Activated CD8-positive, alpha-beta memory T cell treated with anti-CD3 and anti-CD28 coated beads, Interleukin-2, amount 10 ng/mL, durations not matched to agents 7 days and 5 days (primary cell): ENCODE data around the gene COX6A2. TPM values are rescaled to one million over a fixed set of nuclear protein-coding genes. Genes with fewer than 3 reads are reported as not detected.

ENCODE experiments used
- ATAC-seq: fragments of 150-1000 bp; cut with Tn5 transposase; one replicate; pipeline ENCODE4 v1.10.0; 2021; ENCODE audit warnings: moderate library complexity
- CTCF ChIA-PET: fragments of 350-600 bp; sonication (Branson Sonifier 250); formaldehyde crosslinking; loops from one replicate; lab custom pipeline; 2021; ENCODE audit warnings: antibody characterized with exemption; lab: Charles Lee
- DNase-seq: peaks from one replicate; pipeline ENCODE4 v3.0.0-alpha.2; 2020
- H3K27ac Mint-ChIP-seq: one replicate; pipeline ENCODE4 v1.8.0; 2021; ENCODE audit warnings: mild to moderate bottlenecking, mixed read lengths
- H3K27me3 Mint-ChIP-seq: one replicate; pipeline ENCODE4 v1.8.0; 2021; ENCODE audit warnings: mixed read lengths
- H3K36me3 Mint-ChIP-seq: one replicate; pipeline ENCODE4 v1.8.0; 2021; ENCODE audit warnings: mild to moderate bottlenecking, mixed read lengths
- H3K4me1 Mint-ChIP-seq: one replicate; pipeline ENCODE4 v1.8.0; 2021; ENCODE audit warnings: mixed read lengths
- H3K4me3 Mint-ChIP-seq: one replicate; pipeline ENCODE4 v1.8.0; 2021; ENCODE audit warnings: mild to moderate bottlenecking, moderate library complexity, mixed read lengths
- H3K9me3 Mint-ChIP-seq: one replicate; pipeline ENCODE4 v1.8.0; 2022; ENCODE audit warnings: low read depth, mixed read lengths
- total RNA-seq, 2 experiments: library from RNA; stranded (reverse); gene quantifications; one replicate each; pipeline ENCODE4 v1.2.3, GENCODE V29; 2021

The COX6A2 gene
- total RNA-seq, result not detected

DNA sequence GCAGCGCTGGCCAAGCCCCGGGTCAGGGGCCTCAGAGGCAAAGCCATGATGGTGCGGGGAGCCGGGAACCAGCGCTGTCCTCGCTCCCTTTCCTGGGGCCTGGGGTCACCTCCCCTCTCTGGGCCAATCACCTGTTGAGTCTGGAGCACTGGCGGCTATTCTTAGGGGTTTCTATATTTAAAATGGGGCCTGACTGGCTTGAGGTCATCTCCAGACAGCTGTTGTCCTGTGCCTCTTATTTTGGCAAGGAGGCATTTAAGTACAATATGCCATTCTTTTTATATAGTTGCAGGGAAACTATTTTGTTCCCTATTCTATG, at the start of gene COX6A2:
Gene COX6A2 (minus strand): TSS at position 82 of the 319 bp plus-strand sequence. CDS start 35 bp downstream, at position 47.
- Mint-ChIP-seq H3K4me3 (no peak within 1 kb of the TSS), H3K36me3 (peaks cover 13% of the 10 kb centered on the region), H3K27ac (no peak within 1 kb of the TSS), H3K4me1 (peaks cover 51% of the 10 kb centered on the region), H3K27me3 (peaks cover 13% of the 10 kb centered on the region), H3K9me3 (no peaks in the 10 kb centered on the region)
- DNase-seq (no peak), ATAC-seq (no peak)
- CTCF ChIA-PET, result interaction anchor here (1.9 to 2.7 kb wide), 2 partner anchors 12 to 15 kb away, joined by 4 to 13 read pairs; partner anchors contain the start of gene ZNF843

DNA sequence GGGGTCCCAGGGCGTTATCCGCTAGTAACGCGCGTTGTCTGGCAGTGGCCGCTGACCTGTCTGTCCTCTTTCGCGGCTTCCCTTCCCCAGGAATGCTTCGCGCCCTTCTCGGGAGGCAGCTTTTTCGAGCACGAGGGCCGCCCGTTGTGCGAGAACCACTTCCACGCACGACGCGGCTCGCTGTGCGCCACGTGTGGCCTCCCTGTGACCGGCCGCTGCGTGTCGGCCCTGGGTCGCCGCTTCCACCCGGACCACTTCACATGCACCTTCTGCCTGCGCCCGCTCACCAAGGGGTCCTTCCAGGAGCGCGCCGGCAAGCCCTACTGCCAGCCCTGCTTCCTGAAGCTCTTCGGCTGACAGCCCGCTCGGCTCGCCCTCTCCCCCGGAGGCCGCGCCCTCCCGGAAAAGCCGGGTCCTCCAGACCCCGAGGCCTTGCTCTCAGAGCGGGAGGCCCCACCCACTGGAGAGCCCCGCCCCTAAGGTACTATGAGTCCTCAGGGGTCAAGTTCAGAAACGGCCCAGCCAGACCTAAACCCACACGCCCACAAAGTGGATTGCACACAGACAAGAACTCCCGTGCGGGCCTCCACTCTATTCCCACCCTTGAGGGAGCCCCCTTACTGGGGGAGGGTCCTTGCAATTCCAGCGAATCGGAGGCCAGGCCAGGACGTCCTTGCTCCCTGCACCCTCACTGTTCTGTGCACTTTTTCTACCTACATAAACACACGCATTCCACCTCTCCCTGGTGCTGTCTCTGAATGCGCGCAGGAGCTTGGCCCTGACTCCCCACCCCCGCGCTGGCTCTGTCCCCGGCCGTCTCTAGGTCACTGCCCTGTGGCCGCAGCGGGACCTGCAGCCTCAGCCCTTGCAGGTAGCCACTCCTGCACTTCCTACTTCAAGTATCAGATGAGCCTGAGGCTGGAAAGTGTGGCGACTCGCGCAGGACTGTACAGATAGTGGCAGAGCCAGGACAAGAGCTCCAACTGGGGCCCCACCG, 49.4 kb upstream of the COX6A2 start:
- Mint-ChIP-seq H3K4me1 (peaks cover 15% of the 10 kb centered on the region), H3K27me3 (peaks cover 42% of the 10 kb centered on the region), H3K9me3 (no peaks in the 10 kb centered on the region), H3K4me3 (peak overlapping the region; percentile 74), H3K27ac (no peak overlapping the region), H3K36me3 (no peaks in the 10 kb centered on the region)
- DNase-seq (peak; percentile 60), ATAC-seq (peak; percentile 46)
- CTCF ChIA-PET, result interaction anchor here (1.2 to 4.9 kb wide), 6 partner anchors 9 to 391 kb away, joined by 3 to 36 read pairs (median 4); partner anchors contain the start of genes ARMC5 and RUSF1

DNA sequence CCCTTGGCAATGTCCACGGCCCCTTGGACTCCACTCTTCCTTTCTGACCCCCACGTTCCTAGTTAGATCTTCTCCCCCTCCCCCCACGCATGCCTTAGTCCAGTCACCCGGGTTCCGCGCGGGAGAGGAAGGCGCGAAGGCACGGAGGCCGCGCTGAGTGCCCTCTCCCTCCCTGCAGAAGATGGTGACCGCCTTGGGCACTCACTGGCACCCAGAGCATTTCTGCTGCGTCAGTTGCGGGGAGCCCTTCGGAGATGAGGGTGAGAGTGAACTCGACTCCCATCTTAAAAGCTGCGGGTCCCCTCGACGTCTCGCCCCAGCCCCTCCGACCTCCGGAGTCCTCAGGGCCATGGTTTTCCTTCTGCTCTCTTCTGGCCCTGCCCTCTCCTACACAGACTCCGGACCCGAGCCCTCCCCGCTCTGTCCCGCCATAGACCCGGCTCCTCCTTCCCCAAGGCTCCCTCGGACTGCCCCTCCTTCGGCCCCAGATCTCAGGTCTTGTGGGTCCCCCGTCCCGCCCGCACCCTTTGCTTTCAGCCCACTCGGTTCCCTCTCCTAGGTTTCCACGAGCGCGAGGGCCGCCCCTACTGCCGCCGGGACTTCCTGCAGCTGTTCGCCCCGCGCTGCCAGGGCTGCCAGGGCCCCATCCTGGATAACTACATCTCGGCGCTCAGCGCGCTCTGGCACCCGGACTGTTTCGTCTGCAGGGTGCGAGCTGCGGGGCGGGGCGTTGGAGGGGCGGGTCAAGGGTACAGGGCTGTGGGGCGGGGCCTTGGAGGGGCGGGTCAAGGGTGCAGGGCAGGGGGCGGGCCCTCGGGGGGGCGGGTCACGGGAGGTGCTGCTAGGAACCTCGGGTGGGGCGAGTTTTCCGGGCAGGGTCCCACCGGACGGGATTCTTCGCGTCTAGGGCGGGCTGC, 48.4 kb upstream of the COX6A2 start:
- Mint-ChIP-seq H3K27me3 (peaks cover 41% of the 10 kb centered on the region), H3K27ac (peak overlapping the region; percentile 62), H3K4me3 (peak overlapping the region; percentile 74), H3K36me3 (no peaks in the 10 kb centered on the region), H3K4me1 (peaks cover 17% of the 10 kb centered on the region), H3K9me3 (no peaks in the 10 kb centered on the region)
- ATAC-seq (peak; percentile 91), DNase-seq (peak; percentile 93)
- CTCF ChIA-PET, result interaction anchor here (1.2 to 4.9 kb wide), 5 partner anchors 10 to 392 kb away, joined by 3 to 36 read pairs (median 5); partner anchors contain the start of genes ARMC5 and RUSF1

DNA sequence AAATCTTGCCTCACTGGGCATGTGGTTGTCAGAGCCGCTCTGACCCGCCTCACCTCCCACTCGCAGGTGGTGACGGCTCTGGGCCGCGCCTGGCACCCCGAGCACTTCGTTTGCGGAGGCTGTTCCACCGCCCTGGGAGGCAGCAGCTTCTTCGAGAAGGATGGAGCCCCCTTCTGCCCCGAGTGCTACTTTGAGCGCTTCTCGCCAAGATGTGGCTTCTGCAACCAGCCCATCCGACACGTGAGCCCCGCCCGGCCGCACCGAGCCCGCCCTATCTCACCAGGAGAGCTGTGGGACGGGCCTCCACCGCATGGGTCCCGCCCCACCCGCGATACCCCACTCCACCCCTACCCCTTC, 47.8 kb upstream of the COX6A2 start:
- no peak overlapping the region for H3K27ac Mint-ChIP-seq
- no peak for DNase-seq
- CTCF ChIA-PET, result interaction anchor here (1.3 to 4.9 kb wide), 4 partner anchors 16 to 393 kb away, joined by 3 to 36 read pairs (median 4); partner anchors contain the start of genes ARMC5 and RUSF1
- peaks cover 47% of the 10 kb centered on the region for H3K27me3 Mint-ChIP-seq
- ATAC-seq, result no peak
- peak overlapping the region; percentile 74 for H3K4me3 Mint-ChIP-seq
- no peaks in the 10 kb centered on the region for H3K9me3 Mint-ChIP-seq
- no peaks in the 10 kb centered on the region for H3K36me3 Mint-ChIP-seq
- peaks cover 17% of the 10 kb centered on the region for H3K4me1 Mint-ChIP-seq

DNA sequence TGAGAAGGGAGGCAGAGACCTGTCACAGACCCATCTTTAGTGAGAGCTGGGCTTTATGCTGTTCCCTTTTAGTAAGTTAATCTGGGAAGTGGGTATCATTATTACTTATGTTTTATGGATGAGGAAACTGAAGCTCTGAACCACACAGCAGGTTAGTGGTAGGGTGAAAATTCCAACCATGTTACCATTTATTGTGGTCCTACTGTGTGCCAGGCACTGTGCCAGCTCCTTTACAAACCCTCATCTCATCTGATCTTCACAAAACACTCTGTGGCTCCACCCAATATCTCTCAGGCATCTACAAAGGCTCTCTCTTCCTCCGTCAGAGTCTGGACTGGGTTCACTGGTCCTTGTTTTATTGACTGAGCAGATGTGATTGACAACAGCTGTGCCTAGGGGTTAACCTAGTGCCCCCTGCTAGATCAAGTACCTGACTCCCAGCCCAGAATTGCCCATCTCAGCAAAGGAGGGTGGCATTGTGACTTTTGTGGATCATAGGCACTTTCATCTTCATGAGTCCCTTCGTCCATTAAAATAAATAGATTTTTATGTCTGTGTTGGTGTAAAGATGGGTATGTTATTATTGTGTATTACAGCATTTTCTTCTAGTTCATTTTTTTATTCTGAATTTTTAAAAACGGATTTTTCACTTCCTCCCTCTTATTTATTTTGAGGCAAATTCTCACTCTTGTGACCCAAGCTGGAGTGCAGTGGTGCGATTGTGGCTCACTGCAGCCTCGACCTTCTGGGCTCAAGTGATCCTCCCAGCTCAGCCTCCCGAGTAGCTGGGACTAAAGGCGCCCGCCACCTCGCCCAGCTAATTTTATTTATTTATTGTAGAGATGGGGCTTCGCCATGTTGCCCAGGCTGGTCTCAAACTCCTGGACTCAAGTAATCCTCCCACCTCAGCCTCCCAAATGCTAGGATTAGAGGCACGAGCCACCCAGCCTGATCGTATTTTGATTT, 46.9 kb upstream of the COX6A2 start:
- Mint-ChIP-seq H3K27ac (no peak overlapping the region), H3K9me3 (no peaks in the 10 kb centered on the region), H3K4me1 (peaks cover 17% of the 10 kb centered on the region), H3K27me3 (peaks cover 46% of the 10 kb centered on the region), H3K4me3 (no peak overlapping the region), H3K36me3 (no peaks in the 10 kb centered on the region)
- no peak for ATAC-seq
- DNase-seq, result no peak
- CTCF ChIA-PET, result interaction anchor here (0.5 to 4.9 kb wide), 5 partner anchors 15 to 393 kb away, joined by 3 to 36 read pairs (median 3); partner anchors contain the start of gene ARMC5

DNA sequence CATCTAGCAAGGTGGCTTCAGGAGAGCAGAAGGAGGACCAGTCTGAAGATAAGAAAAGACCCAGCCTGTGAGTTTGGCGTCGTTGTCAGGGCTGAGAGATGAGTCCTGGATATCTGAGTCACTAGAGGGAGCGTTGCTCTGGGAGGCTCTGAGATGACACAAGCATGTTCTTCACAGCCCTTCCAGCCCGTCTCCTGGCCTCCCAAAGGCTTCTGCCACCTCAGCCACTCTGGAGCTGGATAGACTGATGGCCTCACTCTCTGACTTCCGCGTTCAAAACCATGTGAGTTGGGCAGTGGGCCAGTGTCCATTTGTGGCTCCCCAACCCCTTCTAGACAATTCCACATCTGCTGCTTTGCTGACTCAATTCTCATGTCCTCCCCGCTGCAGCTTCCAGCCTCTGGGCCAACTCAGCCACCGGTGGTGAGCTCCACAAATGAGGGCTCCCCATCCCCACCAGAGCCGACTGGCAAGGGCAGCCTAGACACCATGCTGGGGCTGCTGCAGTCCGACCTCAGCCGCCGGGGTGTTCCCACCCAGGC, 46.1 kb upstream of the COX6A2 start:
- Mint-ChIP-seq H3K4me1 (peaks cover 17% of the 10 kb centered on the region), H3K4me3 (no peak overlapping the region), H3K9me3 (no peaks in the 10 kb centered on the region), H3K27ac (no peak overlapping the region), H3K27me3 (peaks cover 46% of the 10 kb centered on the region), H3K36me3 (no peaks in the 10 kb centered on the region)
- CTCF ChIA-PET, result interaction anchor here (0.8 to 4.9 kb wide), 3 partner anchors 14 to 237 kb away, joined by 3 to 36 read pairs (median 3); partner anchors contain the start of gene ARMC5
- ATAC-seq (no peak), DNase-seq (no peak)

DNA sequence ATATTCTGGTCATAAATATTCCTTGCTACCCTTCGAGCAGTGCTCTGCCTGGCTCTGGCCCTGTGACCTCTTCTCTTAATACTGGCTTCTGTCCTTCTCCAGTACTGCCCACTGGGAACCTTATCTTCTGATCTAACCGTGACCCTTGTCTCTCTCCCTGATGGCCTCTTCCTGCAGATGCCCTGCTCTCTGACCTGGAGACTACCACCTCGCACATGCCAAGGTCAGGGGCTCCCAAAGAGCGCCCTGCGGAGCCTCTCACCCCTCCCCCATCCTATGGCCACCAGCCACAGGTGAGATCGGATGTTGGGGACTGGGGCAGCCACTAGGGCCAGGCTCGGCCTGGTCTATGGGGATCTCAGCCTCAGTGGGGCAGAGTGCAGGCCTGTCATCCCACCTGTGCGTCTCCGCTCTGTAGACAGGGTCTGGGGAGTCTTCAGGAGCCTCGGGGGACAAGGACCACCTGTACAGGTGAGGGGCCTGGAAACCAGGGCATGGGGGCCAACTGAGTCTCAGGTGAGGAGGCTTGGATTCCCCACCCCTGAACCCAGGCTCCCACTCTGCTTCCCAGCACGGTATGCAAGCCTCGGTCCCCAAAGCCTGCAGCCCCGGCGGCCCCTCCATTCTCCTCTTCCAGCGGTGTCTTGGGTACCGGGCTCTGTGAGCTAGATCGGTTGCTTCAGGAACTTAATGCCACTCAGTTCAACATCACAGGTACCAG, 45.3 kb upstream of the COX6A2 start:
- peaks cover 17% of the 10 kb centered on the region for H3K4me1 Mint-ChIP-seq
- CTCF ChIA-PET, result interaction anchor here (4.9 kb wide), 1 partner anchor 14 kb away, joined by 36 read pairs; the partner anchor contains the start of gene ARMC5
- no peak for ATAC-seq
- DNase-seq, result no peak
- no peaks in the 10 kb centered on the region for H3K36me3 Mint-ChIP-seq
- H3K4me3 Mint-ChIP-seq, result no peak overlapping the region
- H3K27me3 Mint-ChIP-seq, result peaks cover 46% of the 10 kb centered on the region
- no peaks in the 10 kb centered on the region for H3K9me3 Mint-ChIP-seq
- H3K27ac Mint-ChIP-seq, result no peak overlapping the region

DNA sequence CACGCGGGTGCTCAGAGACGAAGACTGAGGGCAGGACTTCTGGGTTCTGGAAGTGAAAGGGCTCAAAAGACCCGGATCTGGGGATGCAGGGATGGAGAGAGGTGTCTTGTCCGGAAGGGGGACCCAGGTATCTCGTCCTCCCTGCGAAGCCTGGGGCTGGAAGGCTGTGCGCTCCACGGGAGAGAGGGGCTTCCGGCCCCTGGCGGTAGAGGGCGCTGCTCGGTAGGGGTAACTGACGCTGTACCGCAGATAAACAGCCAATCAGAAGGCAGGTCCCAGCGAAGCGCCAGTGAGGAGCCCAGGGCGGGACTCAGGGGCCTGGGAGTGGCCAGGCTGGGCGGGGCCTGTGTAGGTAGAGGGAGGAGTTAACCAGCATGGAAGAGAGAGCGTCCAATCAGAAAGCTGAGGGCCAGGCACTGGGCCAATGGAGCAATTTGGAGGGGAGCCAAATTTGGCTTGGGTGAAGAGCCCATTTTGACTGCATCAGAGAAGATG, 44.6 kb upstream of the COX6A2 start:
- Mint-ChIP-seq H3K27ac (no peak overlapping the region), H3K36me3 (no peaks in the 10 kb centered on the region), H3K4me1 (peaks cover 19% of the 10 kb centered on the region), H3K9me3 (no peaks in the 10 kb centered on the region), H3K27me3 (peaks cover 42% of the 10 kb centered on the region), H3K4me3 (peak overlapping the region; percentile 47)
- CTCF ChIA-PET, result no interaction called here
- DNase-seq (peak; percentile 62), ATAC-seq (peak; percentile 29)

DNA sequence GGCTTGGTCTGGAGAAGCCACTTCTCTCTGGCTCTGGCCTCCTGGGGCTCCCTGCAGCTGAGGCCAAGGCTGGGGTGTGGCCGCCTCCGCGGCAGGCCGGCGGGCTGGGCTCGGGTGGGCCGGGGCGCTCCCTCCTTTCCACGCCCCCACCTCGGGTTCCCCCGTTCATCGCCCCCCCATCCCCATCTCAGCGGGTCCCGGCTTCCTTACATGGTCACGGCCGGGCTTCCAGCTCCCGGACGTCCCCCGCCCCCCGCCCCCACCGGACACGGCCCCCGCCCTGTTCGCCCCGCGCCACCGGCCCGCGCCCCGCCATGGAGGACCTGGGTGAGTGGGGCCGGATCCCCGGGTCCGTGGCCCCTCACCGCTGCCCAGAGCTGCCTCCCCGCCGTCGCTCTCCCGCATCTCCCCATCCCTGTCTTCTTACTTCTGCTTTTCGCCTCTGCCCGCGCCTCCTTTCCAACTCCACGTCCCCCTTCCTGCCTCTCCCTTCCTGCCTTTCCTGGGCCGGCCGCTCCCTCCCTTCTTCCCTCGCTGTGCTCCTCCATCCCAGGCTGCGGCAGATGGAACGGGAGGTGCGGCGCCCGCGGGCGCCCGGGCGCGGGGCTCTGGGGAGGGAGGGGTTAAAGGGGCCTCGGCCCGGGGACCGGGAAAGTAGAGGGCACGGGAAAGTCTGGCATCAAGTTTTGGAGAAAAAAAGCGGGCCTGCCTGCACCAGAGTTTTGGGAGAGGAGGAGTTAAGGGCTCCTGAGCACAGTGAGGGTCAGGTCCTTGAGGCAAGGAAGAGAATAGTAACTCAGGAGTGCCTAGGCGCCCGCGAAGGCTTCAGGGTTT, 43.9 kb upstream of the COX6A2 start, which contains the start of gene TGFB1I1:
Gene TGFB1I1 (plus strand): TSS at position 278 of the 834 bp plus-strand sequence. CDS start 37 bp downstream, at position 315.
- Mint-ChIP-seq H3K27ac (no peak within 1 kb of the TSS), H3K4me1 (peaks cover 25% of the 10 kb centered on the region), H3K9me3 (no peaks in the 10 kb centered on the region), H3K36me3 (peaks cover 1% of the 10 kb centered on the region), H3K27me3 (peaks cover 39% of the 10 kb centered on the region), H3K4me3 (peak within 1 kb of the TSS; percentile 47)
- DNase-seq (no peak), ATAC-seq (no peak)
- CTCF ChIA-PET, result interaction anchor here (1.9 kb wide), 1 partner anchor 12 kb away, joined by 7 read pairs; no protein-coding TSS in a partner anchor

DNA sequence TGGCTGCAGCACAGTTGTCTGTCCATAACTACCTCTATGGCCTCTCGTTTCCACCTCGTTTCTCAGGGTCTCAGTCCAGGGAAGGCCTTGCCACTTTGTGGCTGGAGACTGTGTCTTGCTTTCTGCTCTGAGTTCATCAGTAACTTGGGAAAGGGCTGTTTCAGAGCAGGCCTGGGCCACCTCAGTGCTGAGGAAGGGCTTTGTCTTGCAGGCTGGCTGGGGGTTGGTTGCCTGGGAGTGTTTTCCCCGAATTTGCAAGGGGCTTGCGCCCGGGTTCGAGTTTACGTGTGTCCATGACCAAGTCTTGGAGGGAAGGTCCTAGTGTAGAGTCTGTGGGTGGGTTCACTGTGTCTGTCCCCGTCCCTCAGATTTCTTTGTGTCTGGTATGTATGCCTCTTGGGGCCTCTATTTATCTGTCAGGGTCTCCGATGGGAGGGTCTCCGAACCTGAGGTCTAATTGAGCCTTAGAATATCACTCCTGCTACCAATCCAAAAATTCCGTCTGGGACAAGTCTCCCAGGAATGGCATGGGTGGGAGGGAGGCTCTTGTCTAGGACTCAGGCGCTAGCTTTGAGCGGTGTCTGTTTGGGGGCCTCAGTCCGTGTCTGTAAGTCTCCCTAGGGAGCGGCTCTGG, 43.2 kb upstream of the COX6A2 start:
- Mint-ChIP-seq H3K36me3 (peaks cover 3% of the 10 kb centered on the region), H3K4me3 (no peak overlapping the region), H3K4me1 (peaks cover 29% of the 10 kb centered on the region), H3K9me3 (no peaks in the 10 kb centered on the region), H3K27ac (no peak overlapping the region), H3K27me3 (peaks cover 39% of the 10 kb centered on the region)
- DNase-seq (no peak), ATAC-seq (no peak)
- CTCF ChIA-PET, result interaction anchor here (1.9 kb wide), 1 partner anchor 11 kb away, joined by 7 read pairs; no protein-coding TSS in a partner anchor
